ENCODE measurements around the gene C1orf105. TPM values are rescaled to one million over a fixed set of nuclear protein-coding genes. Genes with fewer than 3 reads are reported as not detected.
A peak's percentile ranks its signal among the peaks of the same experiment; 100 is the strongest.

The C1orf105 gene
- total RNA-seq, 1 donor from 2014 or later: not detected

DNA sequence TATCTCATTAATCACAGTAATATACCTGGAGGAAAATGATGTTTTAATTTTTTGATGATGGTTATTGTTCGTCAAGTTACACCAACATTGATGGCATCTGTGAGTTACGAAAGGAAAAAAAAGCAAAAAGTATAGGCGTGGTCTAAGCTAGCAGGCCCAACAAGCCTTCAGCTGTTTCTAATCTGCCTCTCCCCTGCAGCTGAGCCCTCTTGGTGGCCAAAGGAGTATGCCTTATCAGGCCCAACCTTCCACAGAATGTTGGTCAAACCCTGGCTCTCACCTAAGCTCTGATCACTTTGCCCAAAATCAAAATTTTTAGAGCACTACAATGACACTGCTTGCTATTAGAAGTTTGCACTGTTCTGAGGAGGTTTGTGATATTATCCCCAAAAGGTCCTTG lies 4.9 kb downstream of the C1orf105 start:
- H3K4me1 Mint-ChIP-seq: peaks cover 16% of the 10 kb centered on the region
- no peaks in the 10 kb centered on the region for H3K36me3 Mint-ChIP-seq
- H3K27me3 Mint-ChIP-seq (ENCODE audit: low read depth): no peaks in the 10 kb centered on the region
- TF ChIP-seq, protein P1, sequence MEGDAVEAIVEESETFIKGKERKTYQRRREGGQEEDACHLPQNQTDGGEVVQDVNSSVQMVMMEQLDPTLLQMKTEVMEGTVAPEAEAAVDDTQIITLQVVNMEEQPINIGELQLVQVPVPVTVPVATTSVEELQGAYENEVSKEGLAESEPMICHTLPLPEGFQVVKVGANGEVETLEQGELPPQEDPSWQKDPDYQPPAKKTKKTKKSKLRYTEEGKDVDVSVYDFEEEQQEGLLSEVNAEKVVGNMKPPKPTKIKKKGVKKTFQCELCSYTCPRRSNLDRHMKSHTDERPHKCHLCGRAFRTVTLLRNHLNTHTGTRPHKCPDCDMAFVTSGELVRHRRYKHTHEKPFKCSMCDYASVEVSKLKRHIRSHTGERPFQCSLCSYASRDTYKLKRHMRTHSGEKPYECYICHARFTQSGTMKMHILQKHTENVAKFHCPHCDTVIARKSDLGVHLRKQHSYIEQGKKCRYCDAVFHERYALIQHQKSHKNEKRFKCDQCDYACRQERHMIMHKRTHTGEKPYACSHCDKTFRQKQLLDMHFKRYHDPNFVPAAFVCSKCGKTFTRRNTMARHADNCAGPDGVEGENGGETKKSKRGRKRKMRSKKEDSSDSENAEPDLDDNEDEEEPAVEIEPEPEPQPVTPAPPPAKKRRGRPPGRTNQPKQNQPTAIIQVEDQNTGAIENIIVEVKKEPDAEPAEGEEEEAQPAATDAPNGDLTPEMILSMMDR (IDR thresholded peaks at IDR 0.05; ENCODE audit: unreplicated experiment): no peak
- no peak overlapping the region for H3K27ac Mint-ChIP-seq
- DNase-seq (ENCODE audit: low spot score in 2 of 2, unreplicated experiment in 2 of 2): no peak
- H3K9me3 Mint-ChIP-seq: no peaks in the 10 kb centered on the region
- H3K4me3 Mint-ChIP-seq: no peak overlapping the region

- Mint-ChIP-seq H3K27ac (no peak overlapping the region), H3K9me3 (no peaks in the 10 kb centered on the region), H3K4me3 (no peak overlapping the region), H3K36me3 (no peaks in the 10 kb centered on the region), H3K27me3 (ENCODE audit: low read depth) (no peaks in the 10 kb centered on the region), H3K4me1 (peaks cover 14% of the 10 kb centered on the region)
- TF ChIP-seq, protein P1 (IDR thresholded peaks at IDR 0.05; ENCODE audit: unreplicated experiment): no peak
- no peak for DNase-seq (ENCODE audit: low spot score in 2 of 2, unreplicated experiment in 2 of 2)
Observed at GRCh38 chr1:172427191-172427590, 6.7 kb downstream of the C1orf105 start.

GRCh38 chr1:172429331-172430127 lies 9.0 kb downstream of the C1orf105 start:
- Mint-ChIP-seq H3K4me3 (no peak overlapping the region), H3K36me3 (peaks cover 18% of the 10 kb centered on the region), H3K4me1 (peaks cover 14% of the 10 kb centered on the region), H3K27me3 (ENCODE audit: low read depth) (no peaks in the 10 kb centered on the region), H3K9me3 (peaks cover 19% of the 10 kb centered on the region), H3K27ac (no peak overlapping the region)
- TF ChIP-seq, protein P1 (IDR thresholded peaks at IDR 0.05; ENCODE audit: unreplicated experiment): peak; percentile 38
- DNase-seq (ENCODE audit: low spot score in 2 of 2, unreplicated experiment in 2 of 2): no peak

DNA sequence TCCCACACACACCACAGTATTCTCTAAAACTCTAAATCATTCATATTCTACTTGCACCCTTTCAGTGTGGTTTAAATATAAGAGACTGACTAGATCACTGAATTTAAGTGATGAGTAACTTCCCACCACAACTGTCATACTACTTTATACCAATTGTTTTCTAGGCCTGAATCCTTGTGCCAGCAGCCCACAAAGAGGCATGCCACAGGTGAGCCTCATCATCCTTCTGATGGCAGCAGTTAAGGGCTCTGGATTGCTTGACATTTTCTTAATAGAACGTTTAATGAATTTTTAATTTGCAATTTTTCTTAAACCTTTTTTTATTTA lies 9.6 kb downstream of the C1orf105 start:
- H3K4me1 Mint-ChIP-seq: peaks cover 14% of the 10 kb centered on the region
- H3K27me3 Mint-ChIP-seq (ENCODE audit: low read depth): no peaks in the 10 kb centered on the region
- H3K4me3 Mint-ChIP-seq: no peak overlapping the region
- TF ChIP-seq, protein P1 (IDR thresholded peaks at IDR 0.05; ENCODE audit: unreplicated experiment): no peak
- peaks cover 20% of the 10 kb centered on the region for H3K36me3 Mint-ChIP-seq
- DNase-seq (ENCODE audit: low spot score in 2 of 2, unreplicated experiment in 2 of 2): no peak
- peaks cover 21% of the 10 kb centered on the region for H3K9me3 Mint-ChIP-seq
- H3K27ac Mint-ChIP-seq: no peak overlapping the region

- peaks cover 30% of the 10 kb centered on the region for H3K36me3 Mint-ChIP-seq
- H3K4me1 Mint-ChIP-seq: peaks cover 14% of the 10 kb centered on the region
- TF ChIP-seq, protein P1 (IDR thresholded peaks at IDR 0.05; ENCODE audit: unreplicated experiment): no peak
- H3K27me3 Mint-ChIP-seq (ENCODE audit: low read depth): no peaks in the 10 kb centered on the region
- H3K27ac Mint-ChIP-seq: peak overlapping the region; percentile 22
- no peak overlapping the region for H3K4me3 Mint-ChIP-seq
- DNase-seq (ENCODE audit: low spot score in 2 of 2, unreplicated experiment in 2 of 2): no peak
- H3K9me3 Mint-ChIP-seq: peaks cover 31% of the 10 kb centered on the region
Observed at GRCh38 chr1:172431204-172431603, 10.7 kb downstream of the C1orf105 start.

All from mesothelial cell of epicardium (in vitro differentiated cells).